Fibroblast of lung (primary cell): Measurements from ENCODE around the gene ATXN1L. TPM values are rescaled to one million over a fixed set of nuclear protein-coding genes. Genes with fewer than 3 reads are reported as not detected.
"Not testable (repeated sequence)": the region's sequence is repeated elsewhere in the genome, so short reads cannot be mapped to it uniquely, and the experiment has no call there.

ENCODE experiments used
- DNase-seq, 2 donors: peaks; one replicate each; pipeline versions ENCODE4 v3.0.0 to v3.0.0-alpha.2; 2010; ENCODE audit warnings: low read depth in 2 of 2
- H2AFZ ChIP-seq: 2 replicates; pipeline ENCODE4 v1.5.1; 2012; ENCODE audit warnings: low read length, control low read depth, inconsistent platforms
- H3K27ac ChIP-seq: 2 replicates; pipeline ENCODE4 v1.5.1; 2011; ENCODE audit warnings: low read length, control low read depth; ENCODE audit not compliant: insufficient read depth
- H3K27me3 ChIP-seq: 2 replicates; pipeline ENCODE4 v1.5.1; 2011; ENCODE audit warnings: mild to moderate bottlenecking, low read length; ENCODE audit not compliant: control insufficient read depth, insufficient read depth
- H3K36me3 ChIP-seq: 2 replicates; pipeline ENCODE4 v1.5.1; 2011; ENCODE audit warnings: low read length; ENCODE audit not compliant: control insufficient read depth, insufficient read depth
- H3K4me1 ChIP-seq: 2 replicates; pipeline ENCODE4 v1.5.1; 2011; ENCODE audit warnings: low read length; ENCODE audit not compliant: control insufficient read depth, insufficient read depth; ENCODE audit errors: extremely low read depth
- H3K4me2 ChIP-seq: 2 replicates; pipeline ENCODE4 v1.5.1; 2011; ENCODE audit warnings: low read length, control low read depth; ENCODE audit not compliant: insufficient read depth; ENCODE audit errors: extremely low read depth
- H3K4me3 ChIP-seq, 4 experiments: fragments of 200-600 bp in 1 of 4; sonication (generic) in 1 of 4; replicated peaks in 1 of 4; 2 replicates each; pipeline ENCODE4 v1.5.1; 2011 to 2016; ENCODE audit warnings: low read length in 4 of 4, low read depth in 3 of 4, mild to moderate bottlenecking in 3 of 4, control low read depth in 2 of 4, inconsistent platforms in 1 of 4, mixed read lengths in 1 of 4; ENCODE audit not compliant: insufficient read depth in 1 of 4; ENCODE audit errors: control extremely low read depth in 1 of 4
- H3K79me2 ChIP-seq: 2 replicates; pipeline ENCODE4 v1.5.1; 2012; ENCODE audit warnings: mild to moderate bottlenecking, low read length, inconsistent platforms; ENCODE audit not compliant: control insufficient read depth, insufficient read depth
- H3K9ac ChIP-seq: 2 replicates; pipeline ENCODE4 v1.5.1; 2011; ENCODE audit warnings: mild to moderate bottlenecking, low read length, control low read depth; ENCODE audit not compliant: insufficient read depth
- H3K9me3 ChIP-seq: 2 replicates; pipeline ENCODE4 v1.5.1; 2012; ENCODE audit warnings: low read depth, low read length; ENCODE audit not compliant: control insufficient read depth, insufficient read depth
- H4K20me1 ChIP-seq: 2 replicates; pipeline ENCODE4 v1.5.1; 2011; ENCODE audit warnings: low read length; ENCODE audit not compliant: control insufficient read depth, insufficient read depth; ENCODE audit errors: extremely low read depth
- EZH2 ChIP-seq: IDR thresholded peaks from 2 replicates; pipeline ENCODE4 v1.5.1; 2012; ENCODE audit warnings: low read length, control low read depth, mild to moderate bottlenecking; ENCODE audit errors: missing control alignments
- polyA plus RNA-seq, 2 donors: library from polyadenylated mRNA; depleted of rRNA in 1 of 2; stranded (reverse) in 1 of 2; unstranded in 1 of 2; fragments of >200 nt; gene quantifications; 2 replicates each; pipeline ENCODE4 v1.2.1, GENCODE V29; 2011 to 2012; ENCODE audit warnings: missing spikeins in 1 of 2
- total RNA-seq: library from RNA; depleted of rRNA; stranded (reverse); fragments of >200 nt; gene quantifications from 2 replicates; pipeline ENCODE4 v1.2.1, GENCODE V29; 2014
- TF ChIP-seq, protein P1 (sequence below), 2 donors: IDR thresholded peaks in 1 of 2; conservative IDR thresholded peaks in 1 of 2; 1 replicate in 1 of 2; 2 replicates in 1 of 2; pipeline ENCODE4 v1.5.1; 2011 to 2012; ENCODE audit warnings: low read length in 2 of 2, control low read depth in 1 of 2, inconsistent platforms in 1 of 2, low read depth in 1 of 2, mild to moderate bottlenecking in 1 of 2

ATXN1L gene
- total and polyA plus RNA-seq, 2 donors (not counting 1 experiment from before 2014, with no cell fraction given): 11.5 to 13.2 TPM

GRCh38 chr16:71830359-71830758, 15.4 kb upstream of the ATXN1L start:
- H2AFZ ChIP-seq: no peak overlapping the region
- H3K27ac ChIP-seq: no peak overlapping the region
- no peaks in the 10 kb centered on the region for H3K9me3 ChIP-seq
- H3K4me3 ChIP-seq: no peak overlapping the region
- no peak overlapping the region for H3K9ac ChIP-seq
- TF ChIP-seq, protein P1, sequence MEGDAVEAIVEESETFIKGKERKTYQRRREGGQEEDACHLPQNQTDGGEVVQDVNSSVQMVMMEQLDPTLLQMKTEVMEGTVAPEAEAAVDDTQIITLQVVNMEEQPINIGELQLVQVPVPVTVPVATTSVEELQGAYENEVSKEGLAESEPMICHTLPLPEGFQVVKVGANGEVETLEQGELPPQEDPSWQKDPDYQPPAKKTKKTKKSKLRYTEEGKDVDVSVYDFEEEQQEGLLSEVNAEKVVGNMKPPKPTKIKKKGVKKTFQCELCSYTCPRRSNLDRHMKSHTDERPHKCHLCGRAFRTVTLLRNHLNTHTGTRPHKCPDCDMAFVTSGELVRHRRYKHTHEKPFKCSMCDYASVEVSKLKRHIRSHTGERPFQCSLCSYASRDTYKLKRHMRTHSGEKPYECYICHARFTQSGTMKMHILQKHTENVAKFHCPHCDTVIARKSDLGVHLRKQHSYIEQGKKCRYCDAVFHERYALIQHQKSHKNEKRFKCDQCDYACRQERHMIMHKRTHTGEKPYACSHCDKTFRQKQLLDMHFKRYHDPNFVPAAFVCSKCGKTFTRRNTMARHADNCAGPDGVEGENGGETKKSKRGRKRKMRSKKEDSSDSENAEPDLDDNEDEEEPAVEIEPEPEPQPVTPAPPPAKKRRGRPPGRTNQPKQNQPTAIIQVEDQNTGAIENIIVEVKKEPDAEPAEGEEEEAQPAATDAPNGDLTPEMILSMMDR (conservative IDR thresholded peaks at IDR 0.05 in 1 of 2, IDR thresholded peaks at IDR 0.05 in 1 of 2; ENCODE audit: low read depth in 1 of 2, low read length in 2 of 2): no peak
- TF ChIP-seq EZH2: no peak
- DNase-seq: no peak
- no peaks in the 10 kb centered on the region for H4K20me1 ChIP-seq
- H3K4me1 ChIP-seq: no peaks in the 10 kb centered on the region
- H3K27me3 ChIP-seq: no peaks in the 10 kb centered on the region
- H3K36me3 ChIP-seq: no peaks in the 10 kb centered on the region
- no peak overlapping the region for H3K4me2 ChIP-seq
- H3K79me2 ChIP-seq: no peaks in the 10 kb centered on the region

DNA sequence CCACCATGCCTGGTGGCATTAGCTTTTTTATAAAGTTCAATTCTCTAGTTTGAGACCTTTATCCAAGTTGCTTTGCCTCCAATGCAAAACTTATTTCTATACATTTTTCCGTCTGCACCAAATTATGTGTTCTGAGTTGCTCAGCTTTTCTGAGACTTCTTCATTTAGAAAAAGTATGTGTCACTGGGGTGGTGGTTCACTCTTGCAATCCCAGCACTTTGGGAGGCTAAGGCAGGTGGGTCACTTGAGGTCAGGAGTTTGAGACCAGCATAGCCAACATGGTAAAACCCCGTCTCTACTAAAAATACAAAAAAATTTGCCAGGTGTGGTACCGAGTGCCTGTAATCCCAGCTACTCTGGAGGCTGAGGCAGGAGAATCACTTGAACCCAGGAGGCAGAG, 14.1 kb upstream of the ATXN1L start:
- not testable (repeated sequence) for H3K4me2 ChIP-seq, H3K9me3 ChIP-seq, H3K4me1 ChIP-seq, H3K27me3 ChIP-seq, H3K79me2 ChIP-seq, H3K27ac ChIP-seq, H3K4me3 ChIP-seq, H3K36me3 ChIP-seq, DNase-seq, H4K20me1 ChIP-seq, H2AFZ ChIP-seq, H3K9ac ChIP-seq

GRCh38 chr16:71832112-71832511, 13.7 kb upstream of the ATXN1L start:
- not testable (repeated sequence) for H3K27me3 ChIP-seq, H4K20me1 ChIP-seq, H3K4me1 ChIP-seq, DNase-seq, H2AFZ ChIP-seq, H3K4me2 ChIP-seq, H3K79me2 ChIP-seq, H3K36me3 ChIP-seq, H3K27ac ChIP-seq, H3K9me3 ChIP-seq, H3K9ac ChIP-seq, H3K4me3 ChIP-seq

DNA sequence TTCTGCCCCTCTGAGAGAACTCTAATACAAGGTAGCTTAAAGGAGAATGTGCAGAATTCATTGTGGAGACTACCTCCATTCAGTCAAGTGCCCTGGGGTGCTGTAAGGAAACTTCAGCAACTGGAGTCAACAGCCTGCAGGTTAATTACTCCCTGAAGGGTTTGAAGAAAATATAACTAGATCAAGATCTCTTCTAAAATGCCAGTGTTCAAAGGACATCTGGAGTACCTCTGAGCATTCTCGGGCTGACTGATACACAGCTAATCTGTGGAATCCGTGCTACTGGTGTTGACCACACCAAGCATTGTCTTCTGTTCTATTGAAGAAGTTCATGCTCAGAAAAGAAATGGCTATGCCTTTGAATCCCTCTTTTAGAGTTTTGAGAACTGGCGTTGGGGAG, 11.5 kb upstream of the ATXN1L start:
- H3K4me2 ChIP-seq: no peak overlapping the region
- H3K9ac ChIP-seq: no peak overlapping the region
- no peaks in the 10 kb centered on the region for H4K20me1 ChIP-seq
- no peak for TF ChIP-seq EZH2
- TF ChIP-seq, protein P1 (conservative IDR thresholded peaks at IDR 0.05 in 1 of 2, IDR thresholded peaks at IDR 0.05 in 1 of 2; ENCODE audit: low read depth in 1 of 2, low read length in 2 of 2): no peak
- H3K79me2 ChIP-seq: no peaks in the 10 kb centered on the region
- H3K27ac ChIP-seq: no peak overlapping the region
- DNase-seq: no peak
- no peaks in the 10 kb centered on the region for H3K9me3 ChIP-seq
- no peaks in the 10 kb centered on the region for H3K36me3 ChIP-seq
- no peak overlapping the region for H3K4me3 ChIP-seq
- no peaks in the 10 kb centered on the region for H3K27me3 ChIP-seq
- H3K4me1 ChIP-seq: no peaks in the 10 kb centered on the region
- no peak overlapping the region for H2AFZ ChIP-seq
